GM18507 (cell line): ENCODE results near the gene TSC1.

Experiments used
- DNase-seq: peaks from one replicate; pipeline ENCODE4 v3.0.0; 2011; ENCODE audit warnings: low read depth; ENCODE audit not compliant: insufficient read length; ENCODE audit errors: extremely low spot score
- FAIRE-seq: peaks from 2 replicates; lab custom pipeline; 2011; peaks lifted over from hg19 to GRCh38; lab: Jason Lieb, UNC

The TSC1 gene

DNA sequence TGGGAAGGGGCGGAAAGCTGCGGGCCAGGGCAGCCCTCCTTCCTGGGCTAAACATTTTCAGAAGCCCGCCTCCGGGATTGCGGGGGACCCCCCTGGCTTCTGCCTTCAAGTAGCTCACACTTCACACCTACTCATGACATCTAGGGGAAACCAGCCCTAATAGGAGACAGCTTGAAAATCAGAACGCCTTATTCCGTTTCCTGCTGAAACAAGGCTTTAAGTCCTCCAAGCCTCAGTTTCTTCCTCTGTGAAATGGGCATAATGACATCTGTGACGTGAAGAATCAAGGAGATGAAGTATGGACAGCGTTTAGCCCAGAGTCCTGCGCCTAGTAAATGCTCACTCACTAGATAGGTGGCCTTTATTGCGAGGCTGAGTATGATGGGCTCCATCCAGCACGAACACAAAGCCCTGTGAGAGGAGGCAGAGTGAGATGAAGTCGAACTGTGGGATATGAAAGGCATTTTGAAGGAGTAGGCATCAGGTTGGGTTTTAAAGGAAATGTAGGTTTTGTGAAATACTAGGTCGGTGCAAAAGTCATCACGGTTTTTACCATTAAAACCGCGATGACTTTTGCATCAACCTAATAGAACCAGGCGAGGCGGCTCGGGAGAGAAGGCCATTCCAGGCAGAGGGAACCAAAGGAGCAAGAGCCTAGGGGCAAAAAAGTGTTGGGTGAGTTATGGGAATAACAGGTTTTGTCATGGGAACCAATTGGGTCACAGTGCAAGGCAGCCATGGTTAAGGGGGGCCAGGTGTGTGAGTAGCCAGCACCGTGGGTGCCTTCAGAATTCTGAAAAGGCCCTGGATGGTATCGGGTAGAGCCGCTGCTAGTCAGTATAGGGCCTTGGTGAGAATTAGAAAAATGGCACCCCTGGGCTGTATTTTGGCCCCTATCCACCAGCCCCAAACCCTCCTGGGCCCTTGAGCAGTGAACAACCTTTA lies 1.0 kb upstream of the TSC1 start:
- DNase-seq = no peak
- FAIRE-seq = no peak

DNA sequence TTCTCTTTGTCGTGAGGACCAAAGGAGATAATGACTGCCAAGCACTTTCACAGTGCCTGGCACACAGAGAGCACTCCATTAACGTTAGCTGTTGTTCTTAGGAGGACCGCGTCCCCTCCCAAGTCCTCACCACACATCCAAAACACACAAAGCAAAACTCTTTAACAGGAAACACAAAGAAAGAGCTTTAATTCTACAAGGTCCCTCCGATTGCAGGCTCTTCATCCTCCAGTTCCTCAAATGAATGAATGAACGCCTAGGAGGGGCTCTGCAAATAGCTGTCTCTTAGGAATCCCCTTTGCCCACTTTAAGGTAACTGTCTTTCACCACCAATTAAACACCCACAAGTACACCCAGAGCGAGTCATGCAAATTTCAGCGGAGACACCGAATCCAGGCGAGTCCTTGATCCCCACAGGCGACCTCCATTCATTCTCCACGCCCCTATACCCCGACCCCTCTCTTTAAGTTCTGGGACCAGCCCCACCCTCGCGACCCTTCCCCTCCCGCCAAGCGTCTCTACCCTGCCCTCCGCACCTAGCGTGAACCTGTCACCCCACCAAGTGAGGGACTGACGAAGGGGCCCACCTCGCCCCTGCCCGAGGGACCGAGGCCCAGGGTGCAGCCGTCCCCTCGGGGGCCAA lies 644 bp downstream of the TSC1 start:
- no peak for FAIRE-seq
- no peak for DNase-seq

DNA sequence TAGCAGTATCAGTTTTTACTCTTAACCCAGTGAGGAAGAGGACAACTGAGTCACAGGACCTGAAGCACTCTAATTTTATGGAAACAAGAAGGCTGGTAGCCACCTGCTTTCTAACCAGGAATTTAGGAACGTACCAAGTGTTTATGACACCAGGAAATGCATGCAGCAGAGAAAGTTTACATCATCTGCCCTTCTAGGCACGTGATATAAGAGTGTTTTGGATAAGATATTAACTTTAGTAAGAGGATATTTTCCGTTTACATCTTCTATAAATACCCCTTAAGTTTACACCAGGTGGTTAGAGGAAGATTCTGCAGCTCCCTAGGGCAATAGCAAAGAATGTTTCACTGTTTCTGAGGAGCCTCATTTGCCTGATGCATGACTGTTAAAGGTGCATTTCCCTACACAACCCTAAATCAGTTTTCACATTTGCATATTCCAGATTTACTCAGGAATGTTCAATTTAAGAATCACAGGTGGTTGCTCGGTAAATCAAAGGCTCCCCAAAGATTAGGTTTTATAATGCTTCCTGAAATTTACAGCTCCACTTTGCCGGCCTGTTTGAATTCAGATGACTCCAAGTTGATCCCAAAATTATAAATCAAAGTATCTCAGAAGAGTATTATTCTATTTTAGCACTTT lies 1.8 kb downstream of the TSC1 start:
- peak; percentile 82 for FAIRE-seq
- no peak for DNase-seq

DNA sequence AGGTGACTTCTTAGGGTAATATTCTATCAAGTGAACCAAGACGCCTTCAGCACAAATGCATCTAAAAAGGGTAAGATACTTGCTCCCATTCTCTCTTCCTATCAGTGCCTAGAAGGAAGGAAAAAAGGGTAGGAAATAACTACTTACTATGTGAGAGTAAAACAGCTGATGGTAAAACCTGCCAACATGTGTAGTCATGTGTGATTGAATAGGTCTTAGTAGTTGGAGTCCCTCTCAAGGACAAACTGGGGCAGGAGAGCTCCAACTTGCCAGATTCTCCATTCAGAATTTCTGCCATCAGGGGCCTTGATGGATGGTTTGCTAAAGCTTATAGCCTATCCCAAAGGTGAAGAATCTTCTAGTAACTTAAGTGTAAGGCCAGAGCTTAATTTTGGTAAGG lies 5.2 kb downstream of the TSC1 start:
- FAIRE-seq = no peak
- no peak for DNase-seq

DNA sequence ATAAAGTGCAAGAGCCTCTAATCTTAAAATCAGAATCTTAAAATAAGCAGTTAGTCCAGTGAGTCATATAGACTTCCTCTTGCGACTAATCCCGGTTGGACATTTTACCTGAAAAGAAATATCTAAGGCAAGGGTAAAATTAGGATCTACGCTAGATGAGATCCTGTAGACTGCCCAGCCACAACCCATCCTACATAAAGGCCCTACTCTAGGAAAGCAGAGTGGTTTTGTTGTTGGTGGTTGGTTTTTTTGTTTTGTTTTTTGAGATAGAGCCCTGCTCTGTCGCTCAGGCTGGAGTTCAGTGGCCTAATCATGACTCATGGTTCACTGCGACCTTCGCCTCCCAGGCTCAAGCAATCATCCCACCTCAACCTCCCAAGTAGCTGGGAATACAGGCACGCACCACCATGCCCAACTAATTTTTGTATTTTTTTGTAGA lies 6.9 kb downstream of the TSC1 start:
- DNase-seq (no peak), FAIRE-seq (no peak)

DNA sequence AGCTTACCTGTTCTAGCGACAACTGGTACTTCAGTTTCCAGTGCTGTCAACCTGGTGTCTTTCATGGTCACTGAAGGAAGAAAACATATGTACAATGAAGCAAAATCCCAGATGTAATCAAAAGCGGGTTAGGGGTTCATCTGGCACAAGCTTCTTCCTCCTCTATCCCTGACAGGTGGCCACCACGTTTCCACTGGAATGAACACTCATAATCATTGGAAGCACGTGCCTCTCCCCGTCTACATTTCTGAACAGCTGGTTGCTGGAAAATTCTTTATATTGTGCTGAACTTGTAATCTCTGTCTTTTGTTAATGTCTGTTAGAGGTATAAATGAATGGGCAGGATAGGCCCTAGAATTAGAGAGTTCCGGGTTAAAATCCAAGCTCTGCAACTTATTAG lies 9.4 kb downstream of the TSC1 start:
- FAIRE-seq = no peak
- no peak for DNase-seq

DNA sequence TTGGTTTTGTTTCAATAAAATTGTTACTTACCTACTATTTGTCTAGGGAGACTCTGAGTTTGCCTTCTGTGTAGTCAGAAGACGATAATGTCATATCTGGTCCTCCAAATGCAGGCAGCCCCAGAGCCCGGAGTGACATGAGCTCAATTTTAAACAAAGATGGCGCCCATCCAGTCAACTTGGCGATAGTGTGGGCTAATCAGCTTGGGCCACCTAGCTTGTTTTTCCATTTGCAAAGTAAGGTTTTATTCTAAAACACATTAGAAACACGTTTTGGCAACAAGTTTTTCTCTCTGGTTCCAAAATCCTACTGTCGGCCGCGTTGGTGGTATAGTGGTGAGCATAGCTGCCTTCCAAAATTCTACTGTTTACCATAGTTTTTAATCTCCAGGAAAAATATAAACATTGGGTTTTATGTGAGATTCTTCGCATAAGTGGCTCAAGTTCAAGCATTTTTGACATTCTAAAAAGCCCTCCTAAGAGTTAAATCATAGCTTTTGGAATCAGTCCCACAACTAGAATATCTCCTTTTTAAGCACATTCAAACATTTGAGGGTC lies 13.2 kb downstream of the TSC1 start:
- no peak for FAIRE-seq

DNA sequence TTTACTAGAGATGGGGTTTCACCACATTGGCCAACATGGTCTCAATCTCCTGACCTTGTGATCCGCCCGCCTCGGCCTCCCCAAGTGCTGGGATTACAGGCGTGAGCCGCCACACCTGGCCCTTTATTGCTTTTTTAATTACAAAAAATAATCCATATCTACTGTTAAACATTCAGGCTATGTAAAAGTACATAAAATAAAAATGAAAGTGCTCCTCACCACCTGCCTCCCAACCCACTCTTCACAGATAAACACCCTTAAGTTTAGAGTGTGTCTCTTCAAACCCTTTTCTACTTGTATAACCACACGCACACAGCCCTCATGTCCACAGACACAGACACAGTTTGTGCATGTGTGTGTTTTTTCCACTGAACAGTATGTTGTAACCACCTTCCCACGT lies 16.7 kb downstream of the TSC1 start:
- FAIRE-seq = no peak
- no peak for DNase-seq

More for the DNA sequence above, 13.2 kb downstream of the TSC1 start:
- no peak for DNase-seq

DNA sequence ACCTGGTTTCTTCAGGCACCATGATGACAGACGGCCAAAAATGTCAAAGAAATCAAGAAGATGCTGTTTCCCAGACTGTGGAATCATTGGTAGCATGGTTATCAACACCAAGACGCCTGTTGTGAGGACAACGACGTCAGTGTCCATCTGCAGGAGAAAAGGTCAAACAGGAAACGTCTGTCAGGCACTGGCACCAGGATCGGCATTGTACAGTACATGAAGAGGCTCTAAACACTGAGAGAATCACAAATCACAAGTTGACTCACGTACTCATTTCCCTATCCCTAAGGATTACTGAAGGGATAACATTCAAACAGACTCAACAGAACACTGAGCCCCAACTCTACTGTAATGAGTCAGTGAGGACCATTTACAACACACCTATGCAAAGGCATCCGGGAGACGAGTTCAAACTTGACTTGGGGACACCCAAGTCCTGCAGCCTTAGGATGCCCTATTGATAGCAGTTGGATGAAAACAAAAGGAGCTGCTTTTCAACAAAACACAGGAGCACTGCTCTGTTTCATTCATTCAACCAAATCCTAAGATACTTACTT lies 21.0 kb downstream of the TSC1 start:
- FAIRE-seq (no peak), DNase-seq (no peak)

DNA sequence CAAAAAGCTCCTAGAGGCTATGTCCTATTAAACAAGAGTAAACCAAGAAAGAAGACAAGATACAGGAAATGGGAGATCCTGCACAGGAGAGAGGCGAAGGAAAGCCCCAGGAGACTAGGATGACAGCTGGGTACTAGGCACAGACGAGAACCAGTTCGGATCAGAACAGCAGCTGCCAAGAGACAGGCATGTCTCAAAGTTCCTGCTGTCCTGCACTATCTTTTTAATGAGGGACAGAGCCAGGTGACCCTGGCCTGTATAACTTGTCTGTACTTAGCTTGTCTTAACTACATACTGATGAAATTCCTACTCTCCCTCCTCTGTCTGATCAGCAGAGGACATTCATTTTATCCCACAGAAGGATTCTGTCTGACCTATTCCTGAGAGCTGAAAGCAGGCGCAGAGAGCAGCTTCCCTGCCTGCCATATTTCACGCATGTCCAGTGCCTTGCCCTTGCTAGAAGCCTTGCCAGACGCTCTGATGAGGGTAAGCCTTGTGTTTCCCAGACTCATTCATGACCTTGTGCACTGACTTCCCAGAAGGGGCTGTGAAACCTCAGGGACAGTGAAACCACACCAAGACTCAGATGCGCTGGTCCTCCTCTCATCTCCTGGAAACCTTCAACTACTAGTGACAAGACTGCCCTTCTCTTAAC lies 24.7 kb downstream of the TSC1 start:
- FAIRE-seq = no peak
- DNase-seq = no peak

DNA sequence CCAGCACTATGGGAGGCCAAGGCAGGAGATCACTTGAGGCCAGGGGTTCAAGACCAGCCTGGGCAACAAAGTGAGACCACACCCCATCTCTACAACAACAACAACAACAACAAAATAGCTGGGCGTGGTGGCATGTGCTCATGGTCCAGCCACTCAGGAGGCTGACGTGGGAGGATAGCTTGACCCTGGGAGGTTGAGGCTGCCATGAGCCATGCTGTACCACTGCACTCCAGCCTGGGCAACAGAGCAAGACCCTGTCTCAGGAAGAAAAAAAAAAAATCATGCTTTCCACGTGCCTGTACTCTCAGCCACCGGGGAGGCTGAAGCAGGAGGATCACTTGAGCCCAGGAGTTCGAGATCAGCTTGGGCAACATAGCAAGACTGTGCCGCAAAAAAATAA lies 29.5 kb downstream of the TSC1 start:
- FAIRE-seq = no peak
- DNase-seq = no peak

DNA sequence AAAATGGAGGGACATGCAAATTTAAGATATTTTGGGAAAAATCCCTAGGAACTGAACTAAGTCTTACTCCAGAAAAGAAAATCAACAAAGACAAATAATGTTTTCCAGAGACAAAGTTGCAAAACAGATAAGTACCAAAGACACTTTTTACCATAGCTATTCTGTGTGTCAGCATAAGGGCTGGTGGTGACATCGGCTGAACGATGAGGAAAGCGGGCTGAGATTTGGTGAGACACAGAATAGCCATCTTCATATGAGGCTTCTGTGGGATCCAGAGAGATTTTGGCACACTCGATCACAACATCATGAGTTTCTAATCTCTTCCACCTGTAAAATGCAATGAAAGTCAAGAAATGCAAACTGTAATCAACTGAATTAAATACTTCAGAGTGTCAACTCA lies 32.3 kb downstream of the TSC1 start:
- FAIRE-seq (no peak), DNase-seq (no peak)

DNA sequence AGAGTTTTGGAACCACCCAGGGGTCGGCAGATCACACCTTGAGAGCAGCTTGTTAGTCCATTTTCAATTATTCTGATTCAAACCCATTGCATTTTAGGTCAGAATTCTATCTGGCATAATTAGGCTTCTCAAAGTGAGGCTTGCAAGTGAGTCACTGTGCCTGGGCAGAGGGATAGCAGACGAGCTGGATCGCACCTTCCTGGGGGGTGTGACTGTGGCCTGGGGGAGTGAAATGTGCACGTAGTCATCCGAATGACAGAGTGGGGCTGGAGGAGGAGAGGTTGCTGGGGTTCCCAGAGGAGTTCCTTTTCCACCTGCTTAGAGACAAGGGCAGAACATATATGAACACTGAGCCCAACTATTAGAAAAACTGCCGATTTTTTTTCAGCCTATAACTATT lies 34.0 kb downstream of the TSC1 start:
- FAIRE-seq (no peak), DNase-seq (no peak)

DNA sequence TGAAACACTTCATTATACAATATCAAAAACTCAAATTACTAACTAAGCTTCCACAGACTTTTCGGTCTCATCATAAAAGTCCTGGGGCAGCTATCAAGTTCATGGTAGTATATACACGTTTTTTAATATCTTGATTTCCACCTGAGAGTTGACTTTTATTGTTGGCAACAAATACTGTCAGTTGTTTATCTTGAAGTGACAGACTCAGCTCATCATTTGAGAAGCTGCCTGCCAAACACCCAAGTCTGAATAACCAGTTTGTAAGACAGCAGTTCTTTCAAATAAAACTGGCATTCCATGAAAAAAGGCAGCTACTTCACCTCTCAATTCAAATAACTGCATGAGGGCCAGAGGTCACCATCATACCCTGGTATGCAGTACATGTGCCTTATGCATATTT lies 35.1 kb downstream of the TSC1 start:
- FAIRE-seq (no peak), DNase-seq (no peak)

DNA sequence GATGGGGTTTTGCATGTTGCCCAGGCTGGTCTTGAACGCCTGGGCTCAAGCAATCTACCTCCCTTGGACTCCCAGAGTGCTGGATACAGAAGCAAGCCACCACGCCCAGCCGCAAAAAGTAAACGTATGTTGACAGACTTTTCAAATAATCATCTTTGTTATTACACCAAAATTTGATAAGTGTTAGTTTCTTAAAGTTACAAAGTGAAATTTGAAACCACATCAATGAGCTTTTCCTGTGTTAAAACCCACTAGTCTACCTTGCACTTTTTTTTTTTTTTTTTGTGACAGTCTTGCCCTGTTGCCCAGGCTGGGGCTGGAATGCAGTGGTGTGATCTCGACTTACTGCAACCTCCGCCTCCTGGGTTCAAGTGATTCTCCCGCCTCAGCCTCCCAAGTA lies 35.8 kb downstream of the TSC1 start:
- no peak for FAIRE-seq

DNA sequence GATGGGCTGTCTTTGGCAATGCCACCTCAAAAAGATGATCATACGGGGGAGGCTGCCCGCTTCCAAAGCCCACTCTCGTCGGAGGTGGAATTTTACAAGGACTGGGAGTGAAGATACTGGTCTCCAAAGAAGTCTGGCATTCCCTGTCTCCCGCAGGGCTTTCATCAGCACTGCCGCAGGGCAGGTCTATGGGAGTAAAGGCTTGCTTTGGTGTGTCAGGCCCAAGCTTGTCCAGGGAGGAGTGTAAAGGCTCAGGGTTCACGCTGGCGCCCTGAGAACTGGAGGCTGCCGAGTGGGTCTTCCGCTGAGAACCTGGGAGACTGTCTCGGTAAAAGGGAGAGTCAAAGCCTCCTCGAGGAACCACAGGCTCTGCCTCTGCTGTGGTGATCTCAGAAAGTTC lies 38.7 kb downstream of the TSC1 start:
- no peak for FAIRE-seq
- DNase-seq = no peak

More for the DNA sequence above, 35.8 kb downstream of the TSC1 start:
- DNase-seq = no peak

DNA sequence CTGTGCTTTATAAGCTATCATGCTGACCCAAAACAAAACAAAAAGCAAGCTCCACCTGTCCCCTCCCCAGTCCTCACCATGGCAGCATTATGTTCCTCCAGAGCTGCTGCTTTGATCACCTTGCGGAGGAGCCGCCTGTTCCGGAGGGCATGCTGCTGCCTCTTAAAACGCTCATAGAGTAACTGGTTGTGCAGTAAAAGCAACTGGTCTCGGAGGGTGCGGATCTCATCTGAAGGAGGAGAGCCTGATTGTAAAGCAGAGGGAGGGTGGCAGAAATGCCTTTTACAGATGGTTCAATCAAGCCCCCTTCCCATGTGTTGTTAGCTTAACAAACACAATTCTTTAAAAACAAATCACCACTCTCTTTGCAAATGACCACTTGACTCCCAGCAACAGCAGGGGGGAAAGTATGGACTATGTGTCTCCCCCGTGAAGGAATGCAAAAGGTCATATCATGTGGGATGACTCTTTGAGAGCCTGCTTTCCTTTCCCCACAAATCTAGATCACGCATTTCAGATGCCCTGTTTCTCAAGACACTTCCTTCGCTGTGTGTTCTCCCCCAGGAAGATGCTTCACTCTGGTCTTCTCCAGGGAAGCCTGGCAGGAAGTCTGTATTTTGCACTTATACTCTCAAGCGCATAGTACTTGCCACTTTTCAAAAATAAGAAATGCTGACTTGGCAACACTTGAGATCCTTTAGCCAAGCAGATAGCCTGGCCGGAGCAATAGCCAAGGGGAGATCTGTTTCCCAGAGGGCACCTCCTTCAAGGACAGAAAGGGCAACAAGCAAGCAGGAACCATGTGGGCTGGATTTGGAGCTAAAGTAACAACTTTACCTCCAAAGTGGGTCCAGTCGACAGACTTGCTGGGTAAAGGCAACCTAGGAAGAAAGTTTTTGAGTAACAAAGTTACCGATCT lies 40.6 kb downstream of the TSC1 start:
- DNase-seq = no peak
- FAIRE-seq = no peak
